AG09309 (cell line): ENCODE results near the gene PLEKHA5.

Source experiments
- DNase-seq: peaks from one replicate; pipeline ENCODE4 v3.0.0-alpha.2; 2010; ENCODE audit warnings: low read depth
- H3K4me3 ChIP-seq: 2 replicates; pipeline ENCODE4 v1.5.1; 2011; ENCODE audit warnings: mild to moderate bottlenecking, low read depth, low read length, moderate library complexity; ENCODE audit not compliant: control insufficient read depth
- CTCF ChIP-seq: IDR thresholded peaks from 2 replicates; pipeline ENCODE4 v1.5.1; 2011; ENCODE audit warnings: mild to moderate bottlenecking, low read depth, low read length, inconsistent platforms; ENCODE audit not compliant: insufficient read depth, control insufficient read depth; ENCODE audit errors: missing control alignments

PLEKHA5 gene

GRCh38 chr12:19110221-19110940, 19.2 kb upstream of the PLEKHA5 start:
- no peak for DNase-seq
- TF ChIP-seq CTCF: no peak

GRCh38 chr12:19113464-19113863, 16.1 kb upstream of the PLEKHA5 start:
- H3K4me3 ChIP-seq: no peak overlapping the region
- TF ChIP-seq CTCF: no peak
- no peak for DNase-seq

More at GRCh38 chr12:19110221-19110940, 19.2 kb upstream of the PLEKHA5 start:
- H3K4me3 ChIP-seq: no peak overlapping the region

- TF ChIP-seq CTCF: no peak
- no peak overlapping the region for H3K4me3 ChIP-seq
- DNase-seq: no peak
Measured at GRCh38 chr12:19115285-19115684, 14.2 kb upstream of the PLEKHA5 start.

GRCh38 chr12:19119440-19119839, 10.1 kb upstream of the PLEKHA5 start:
- no peak for DNase-seq
- TF ChIP-seq CTCF: no peak
- H3K4me3 ChIP-seq: no peak overlapping the region

- no peak for DNase-seq
- no peak overlapping the region for H3K4me3 ChIP-seq
- TF ChIP-seq CTCF: no peak
Measured at GRCh38 chr12:19120795-19121194, 8.7 kb upstream of the PLEKHA5 start.

GRCh38 chr12:19121449-19122018, 8.0 kb upstream of the PLEKHA5 start:
- no peak for TF ChIP-seq CTCF
- no peak overlapping the region for H3K4me3 ChIP-seq
- DNase-seq: no peak

GRCh38 chr12:19125325-19125724, 4.2 kb upstream of the PLEKHA5 start:
- H3K4me3 ChIP-seq: no peak overlapping the region
- no peak for TF ChIP-seq CTCF
- DNase-seq: no peak
